ENCODE measurements around the gene NFKBIA.
A peak's percentile ranks its signal among the peaks of the same experiment; 100 is the strongest.
"Not testable (repeated sequence)": the region's sequence is repeated elsewhere in the genome, so short reads cannot be mapped to it uniquely, and the experiment has no call there.

The NFKBIA gene

GRCh38 chr14:35401422-35402265 lies 2.9 kb downstream of the NFKBIA start:
- H3K27me3 ChIP-seq (ENCODE audit: control insufficient read depth in 2 of 2, insufficient read depth in 2 of 2, low read length in 2 of 2): no peaks in the 10 kb centered on the region
- peaks cover 40 to 47% of the 10 kb centered on the region in 2 donors for H3K4me1 ChIP-seq (ENCODE audit: control insufficient read depth in 2 of 2, insufficient read depth in 2 of 2, low read length in 2 of 2)
- peaks cover 35 to 38% of the 10 kb centered on the region in 2 donors for H3K36me3 ChIP-seq (ENCODE audit: control insufficient read depth in 2 of 2, insufficient read depth in 2 of 2, low read length in 2 of 2)
- H3K9ac ChIP-seq (ENCODE audit: low read depth in 1 of 2, low read length in 2 of 2): peak overlapping the region; percentile 78 to 82
- H3K9me3 ChIP-seq (ENCODE audit: control insufficient read depth in 2 of 2, low read length in 2 of 2): no peaks in the 10 kb centered on the region
- H3K27ac ChIP-seq (ENCODE audit: low read depth in 2 of 2, low read length in 2 of 2): peak overlapping the region; percentile 89 to 96
- H3K4me3 ChIP-seq (ENCODE audit: low read length in 2 of 2): peak overlapping the region; percentile 68 to 81

- Histone ChIP-seq H3K36me3 (ENCODE audit: control insufficient read depth in 2 of 2, insufficient read depth in 2 of 2, low read length in 2 of 2) (peaks cover 35 to 38% of the 10 kb centered on the region in 2 donors), H3K4me3 (ENCODE audit: low read length in 2 of 2) (peak overlapping the region; percentile 68 to 81), H3K9ac (ENCODE audit: low read depth in 1 of 2, low read length in 2 of 2) (peak overlapping the region; percentile 35 to 78), H3K27me3 (ENCODE audit: control insufficient read depth in 2 of 2, insufficient read depth in 2 of 2, low read length in 2 of 2) (no peaks in the 10 kb centered on the region), H3K9me3 (ENCODE audit: control insufficient read depth in 2 of 2, low read length in 2 of 2) (no peaks in the 10 kb centered on the region), H3K4me1 (ENCODE audit: control insufficient read depth in 2 of 2, insufficient read depth in 2 of 2, low read length in 2 of 2) (peaks cover 35 to 40% of the 10 kb centered on the region in 2 donors), H3K27ac (ENCODE audit: low read depth in 2 of 2, low read length in 2 of 2) (peak overlapping the region; percentile 89 to 96)
Measured at GRCh38 chr14:35400648-35401421, 3.7 kb downstream of the NFKBIA start.

- Histone ChIP-seq H3K4me1 (ENCODE audit: control insufficient read depth in 2 of 2, insufficient read depth in 2 of 2, low read length in 2 of 2) (peaks cover 29 to 34% of the 10 kb centered on the region in 2 donors), H3K27ac (ENCODE audit: low read depth in 2 of 2, low read length in 2 of 2) (peak overlapping the region; percentile 67 to 84)
Measured at GRCh38 chr14:35399083-35399937, 5.2 kb downstream of the NFKBIA start.

GRCh38 chr14:35398071-35398584 lies 6.4 kb downstream of the NFKBIA start:
- H3K27me3 ChIP-seq (ENCODE audit: control insufficient read depth in 2 of 2, insufficient read depth in 2 of 2, low read length in 2 of 2): no peaks in the 10 kb centered on the region
- H3K9ac ChIP-seq (ENCODE audit: low read depth in 1 of 2, low read length in 2 of 2): peak overlapping the region in 1 of 2 donors; percentile 18
- H3K36me3 ChIP-seq (ENCODE audit: control insufficient read depth in 2 of 2, insufficient read depth in 2 of 2, low read length in 2 of 2): peaks cover 31 to 33% of the 10 kb centered on the region in 2 donors
- peaks cover 24 to 32% of the 10 kb centered on the region in 2 donors for H3K4me1 ChIP-seq (ENCODE audit: control insufficient read depth in 2 of 2, insufficient read depth in 2 of 2, low read length in 2 of 2)
- peak overlapping the region; percentile 62 to 84 for H3K27ac ChIP-seq (ENCODE audit: low read depth in 2 of 2, low read length in 2 of 2)
- no peaks in the 10 kb centered on the region for H3K9me3 ChIP-seq (ENCODE audit: control insufficient read depth in 2 of 2, low read length in 2 of 2)
- no peak overlapping the region for H3K4me3 ChIP-seq (ENCODE audit: low read length in 2 of 2)

More at GRCh38 chr14:35399083-35399937, 5.2 kb downstream of the NFKBIA start:
- Histone ChIP-seq H3K4me3 (ENCODE audit: low read length in 2 of 2) (no peak overlapping the region), H3K9ac (ENCODE audit: low read depth in 1 of 2, low read length in 2 of 2) (no peak overlapping the region), H3K36me3 (ENCODE audit: control insufficient read depth in 2 of 2, insufficient read depth in 2 of 2, low read length in 2 of 2) (peaks cover 35 to 38% of the 10 kb centered on the region in 2 donors), H3K9me3 (ENCODE audit: control insufficient read depth in 2 of 2, low read length in 2 of 2) (no peaks in the 10 kb centered on the region), H3K27me3 (ENCODE audit: control insufficient read depth in 2 of 2, insufficient read depth in 2 of 2, low read length in 2 of 2) (no peaks in the 10 kb centered on the region)

- Histone ChIP-seq H3K36me3 (ENCODE audit: control insufficient read depth in 2 of 2, insufficient read depth in 2 of 2, low read length in 2 of 2) (peaks cover 16 to 18% of the 10 kb centered on the region in 2 donors), H3K4me1 (ENCODE audit: control insufficient read depth in 2 of 2, insufficient read depth in 2 of 2, low read length in 2 of 2) (peaks cover 8 to 20% of the 10 kb centered on the region in 2 donors), H3K27ac (ENCODE audit: low read depth in 2 of 2, low read length in 2 of 2) (peak overlapping the region; percentile 41 to 62)
- not testable (repeated sequence) for H3K27me3 ChIP-seq (ENCODE audit: control insufficient read depth in 2 of 2, insufficient read depth in 2 of 2, low read length in 2 of 2); H3K9ac ChIP-seq (ENCODE audit: low read depth in 1 of 2, low read length in 2 of 2); H3K4me3 ChIP-seq (ENCODE audit: low read length in 2 of 2); H3K9me3 ChIP-seq (ENCODE audit: control insufficient read depth in 2 of 2, low read length in 2 of 2)
Measured at GRCh38 chr14:35396610-35397009, 7.9 kb downstream of the NFKBIA start.

GRCh38 chr14:35395283-35395682 lies 9.3 kb downstream of the NFKBIA start:
- Histone ChIP-seq H3K4me3 (ENCODE audit: low read length in 2 of 2) (no peak overlapping the region), H3K27ac (ENCODE audit: low read depth in 2 of 2, low read length in 2 of 2) (no peak overlapping the region), H3K9me3 (ENCODE audit: control insufficient read depth in 2 of 2, low read length in 2 of 2) (no peaks in the 10 kb centered on the region), H3K27me3 (ENCODE audit: control insufficient read depth in 2 of 2, insufficient read depth in 2 of 2, low read length in 2 of 2) (no peaks in the 10 kb centered on the region), H3K9ac (ENCODE audit: low read depth in 1 of 2, low read length in 2 of 2) (no peak overlapping the region), H3K36me3 (ENCODE audit: control insufficient read depth in 2 of 2, insufficient read depth in 2 of 2, low read length in 2 of 2) (peaks cover 4 to 5% of the 10 kb centered on the region in 2 donors), H3K4me1 (ENCODE audit: control insufficient read depth in 2 of 2, insufficient read depth in 2 of 2, low read length in 2 of 2) (peaks cover 0 to 13% of the 10 kb centered on the region in 2 donors)

GRCh38 chr14:35394326-35395013 lies 10.1 kb downstream of the NFKBIA start:
- no peaks in the 10 kb centered on the region for H3K27me3 ChIP-seq (ENCODE audit: control insufficient read depth in 2 of 2, insufficient read depth in 2 of 2, low read length in 2 of 2)
- H3K9me3 ChIP-seq (ENCODE audit: control insufficient read depth in 2 of 2, low read length in 2 of 2): no peaks in the 10 kb centered on the region
- H3K27ac ChIP-seq (ENCODE audit: low read depth in 2 of 2, low read length in 2 of 2): no peak overlapping the region
- peaks cover 0 to 2% of the 10 kb centered on the region in 2 donors for H3K36me3 ChIP-seq (ENCODE audit: control insufficient read depth in 2 of 2, insufficient read depth in 2 of 2, low read length in 2 of 2)
- H3K9ac ChIP-seq (ENCODE audit: low read depth in 1 of 2, low read length in 2 of 2): no peak overlapping the region
- H3K4me3 ChIP-seq (ENCODE audit: low read length in 2 of 2): no peak overlapping the region
- H3K4me1 ChIP-seq (ENCODE audit: control insufficient read depth in 2 of 2, insufficient read depth in 2 of 2, low read length in 2 of 2): peaks cover 0 to 13% of the 10 kb centered on the region in 2 donors

- no peak overlapping the region for H3K9ac ChIP-seq (ENCODE audit: low read depth in 1 of 2, low read length in 2 of 2)
- H3K4me1 ChIP-seq (ENCODE audit: control insufficient read depth in 2 of 2, insufficient read depth in 2 of 2, low read length in 2 of 2): peaks cover 0 to 11% of the 10 kb centered on the region in 2 donors
- no peak overlapping the region for H3K27ac ChIP-seq (ENCODE audit: low read depth in 2 of 2, low read length in 2 of 2)
- H3K27me3 ChIP-seq (ENCODE audit: control insufficient read depth in 2 of 2, insufficient read depth in 2 of 2, low read length in 2 of 2): no peaks in the 10 kb centered on the region
- H3K36me3 ChIP-seq (ENCODE audit: control insufficient read depth in 2 of 2, insufficient read depth in 2 of 2, low read length in 2 of 2): no peaks in the 10 kb centered on the region
- no peaks in the 10 kb centered on the region for H3K9me3 ChIP-seq (ENCODE audit: control insufficient read depth in 2 of 2, low read length in 2 of 2)
- H3K4me3 ChIP-seq (ENCODE audit: low read length in 2 of 2): no peak overlapping the region
Measured at GRCh38 chr14:35393826-35394225, 10.7 kb downstream of the NFKBIA start.

GRCh38 chr14:35392103-35392502 lies 12.4 kb downstream of the NFKBIA start:
- Histone ChIP-seq H3K9me3 (ENCODE audit: control insufficient read depth in 2 of 2, low read length in 2 of 2) (no peaks in the 10 kb centered on the region), H3K4me1 (ENCODE audit: control insufficient read depth in 2 of 2, insufficient read depth in 2 of 2, low read length in 2 of 2) (no peaks in the 10 kb centered on the region), H3K4me3 (ENCODE audit: low read length in 2 of 2) (no peak overlapping the region), H3K27ac (ENCODE audit: low read depth in 2 of 2, low read length in 2 of 2) (no peak overlapping the region), H3K27me3 (ENCODE audit: control insufficient read depth in 2 of 2, insufficient read depth in 2 of 2, low read length in 2 of 2) (no peaks in the 10 kb centered on the region), H3K9ac (ENCODE audit: low read depth in 1 of 2, low read length in 2 of 2) (no peak overlapping the region), H3K36me3 (ENCODE audit: control insufficient read depth in 2 of 2, insufficient read depth in 2 of 2, low read length in 2 of 2) (no peaks in the 10 kb centered on the region)
